Measurements from ENCODE around the gene ROCK1.

ROCK1 gene

GRCh38 chr18:21105936-21106335, 5.7 kb downstream of the ROCK1 start:
- DNase-seq (ENCODE audit: low read depth), result no peak

- DNase-seq (ENCODE audit: low read depth), result no peak
These were observed 10.4 kb downstream of the ROCK1 start for GRCh38 chr18:21101172-21101571.

- no peak for DNase-seq (ENCODE audit: low read depth)
These were observed 10.9 kb downstream of the ROCK1 start for GRCh38 chr18:21100678-21101077.

GRCh38 chr18:21100146-21100545, 11.5 kb downstream of the ROCK1 start:
- DNase-seq (ENCODE audit: low read depth), result no peak

- no peak for DNase-seq (ENCODE audit: low read depth)
These were observed 12.2 kb downstream of the ROCK1 start for GRCh38 chr18:21099442-21099841.

- DNase-seq (ENCODE audit: low read depth), result no peak
These were observed 14.9 kb downstream of the ROCK1 start for GRCh38 chr18:21096760-21097159.

GRCh38 chr18:21093133-21093532, 18.5 kb downstream of the ROCK1 start:
- no peak for DNase-seq (ENCODE audit: low read depth)

GRCh38 chr18:21090680-21091079, 20.9 kb downstream of the ROCK1 start:
- DNase-seq (ENCODE audit: low read depth), result no peak

GRCh38 chr18:21085579-21086166, 25.9 kb downstream of the ROCK1 start:
- no peak for DNase-seq (ENCODE audit: low read depth)

GRCh38 chr18:21084511-21085078, 27.0 kb downstream of the ROCK1 start:
- DNase-seq (ENCODE audit: low read depth), result no peak

- DNase-seq (ENCODE audit: low read depth), result no peak
These were observed 28.6 kb downstream of the ROCK1 start for GRCh38 chr18:21083017-21083416.

GRCh38 chr18:21081426-21081825, 30.2 kb downstream of the ROCK1 start:
- DNase-seq (ENCODE audit: low read depth), result no peak

- no peak for DNase-seq (ENCODE audit: low read depth)
These were observed 31.0 kb downstream of the ROCK1 start for GRCh38 chr18:21080576-21080975.

- no peak for DNase-seq (ENCODE audit: low read depth)
These were observed 37.0 kb downstream of the ROCK1 start for GRCh38 chr18:21074336-21075323.

- no peak for DNase-seq (ENCODE audit: low read depth)
These were observed 38.4 kb downstream of the ROCK1 start for GRCh38 chr18:21073180-21073579.

GRCh38 chr18:21071071-21071470, 40.5 kb downstream of the ROCK1 start:
- no peak for DNase-seq (ENCODE audit: low read depth)

- no peak for DNase-seq (ENCODE audit: low read depth)
These were observed 42.1 kb downstream of the ROCK1 start for GRCh38 chr18:21069468-21069867.

- DNase-seq (ENCODE audit: low read depth), result no peak
These were observed 47.3 kb downstream of the ROCK1 start for GRCh38 chr18:21064347-21064746.

GRCh38 chr18:21063011-21063410, 48.6 kb downstream of the ROCK1 start:
- DNase-seq (ENCODE audit: low read depth), result no peak

- DNase-seq (ENCODE audit: low read depth), result no peak
These were observed 54.5 kb downstream of the ROCK1 start for GRCh38 chr18:21057112-21057511.

GRCh38 chr18:21056545-21056944, 55.1 kb downstream of the ROCK1 start:
- DNase-seq (ENCODE audit: low read depth), result no peak

- DNase-seq (ENCODE audit: low read depth), result no peak
These were observed 57.3 kb downstream of the ROCK1 start for GRCh38 chr18:21054252-21054821.

- DNase-seq (ENCODE audit: low read depth), result no peak
These were observed 58.5 kb downstream of the ROCK1 start for GRCh38 chr18:21053127-21053526.
